Colon (tissue), 2 donors: ENCODE results near the gene TMC8.
"Not testable (repeated sequence)": the region's sequence is repeated elsewhere in the genome, so short reads cannot be mapped to it uniquely, and the experiment has no call there.

ENCODE experiments used
- FAIRE-seq: peaks from 2 replicates; lab custom pipeline; 2012; peaks lifted over from hg19 to GRCh38; lab: Jason Lieb, UNC
- donor health status: control.
- donor health status: control.

Gene TMC8

GRCh38 chr17:78163881-78164747 lies 33.5 kb downstream of the TMC8 start:
- FAIRE-seq, result no peak

- FAIRE-seq, result no peak
Measured at GRCh38 chr17:78164748-78165607, 34.4 kb downstream of the TMC8 start.

GRCh38 chr17:78166416-78166815 lies 35.8 kb downstream of the TMC8 start:
- FAIRE-seq, result no peak

- no peak for FAIRE-seq
Measured at GRCh38 chr17:78168242-78168902, 37.8 kb downstream of the TMC8 start, which contains the start of gene SYNGR2. SYNGR2 (plus strand) TSS chr17:78168581; CDS start chr17:78168617, 36 bp downstream.

GRCh38 chr17:78168903-78169793 lies 38.6 kb downstream of the TMC8 start:
- FAIRE-seq, result no peak

GRCh38 chr17:78170692-78171590 lies 40.4 kb downstream of the TMC8 start:
- no peak for FAIRE-seq

GRCh38 chr17:78171591-78172248 lies 41.1 kb downstream of the TMC8 start:
- not testable (repeated sequence) for FAIRE-seq

GRCh38 chr17:78172249-78173051 lies 41.9 kb downstream of the TMC8 start:
- no peak for FAIRE-seq

- FAIRE-seq, result no peak
Measured at GRCh38 chr17:78173097-78173715, 42.6 kb downstream of the TMC8 start.

GRCh38 chr17:78174346-78174869 lies 43.8 kb downstream of the TMC8 start:
- no peak for FAIRE-seq

- no peak for FAIRE-seq
Measured at GRCh38 chr17:78174870-78175642, 44.5 kb downstream of the TMC8 start.

GRCh38 chr17:78175643-78175981 lies 45.0 kb downstream of the TMC8 start:
- no peak for FAIRE-seq

GRCh38 chr17:78176548-78177025 lies 46.0 kb downstream of the TMC8 start:
- no peak for FAIRE-seq

- no peak for FAIRE-seq
Measured at GRCh38 chr17:78179372-78179771, 48.8 kb downstream of the TMC8 start.

- no peak for FAIRE-seq
Measured at GRCh38 chr17:78180083-78180482, 49.5 kb downstream of the TMC8 start.

- no peak for FAIRE-seq
Measured at GRCh38 chr17:78180508-78180907, 49.9 kb downstream of the TMC8 start.

GRCh38 chr17:78182504-78182903 lies 51.9 kb downstream of the TMC8 start:
- no peak for FAIRE-seq
